ENCODE results near the gene CCDC88C. TPM values are rescaled to one million over a fixed set of nuclear protein-coding genes. Genes with fewer than 3 reads are reported as not detected.

Gene CCDC88C
- total RNA-seq, 2 experiments from 2014 or later: 83.6 to 87.8 TPM

GRCh38 chr14:91381801-91382670 lies 35.6 kb downstream of the CCDC88C start:
- Mint-ChIP-seq H3K4me1 (ENCODE audit: low read depth) (peaks cover 94% of the 10 kb centered on the region), H3K27ac (peak overlapping the region; percentile 64), H3K27me3 (no peaks in the 10 kb centered on the region), H3K9me3 (no peaks in the 10 kb centered on the region), H3K4me3 (no peak overlapping the region), H3K36me3 (ENCODE audit: low read depth) (peaks cover 43% of the 10 kb centered on the region)
- no peak for DNase-seq
- TF ChIP-seq CTCF (IDR thresholded peaks at IDR 0.05): no peak
- CTCF ChIA-PET: interaction anchor here (1.1 kb wide), 2 partner anchors 14 to 39 kb away, joined by 3 read pairs; no protein-coding TSS in a partner anchor
- ATAC-seq: no peak
- intact Hi-C loops (cut with micrococcal nuclease): no loop called here
- POLR2A ChIA-PET: interaction anchor here (0.9 to 1.6 kb wide), 4 partner anchors 9 to 36 kb away, joined by 3 read pairs; partner anchors contain the start of gene CCDC88C

- peak overlapping the region; percentile 64 for H3K27ac Mint-ChIP-seq
- peaks cover 42% of the 10 kb centered on the region for H3K36me3 Mint-ChIP-seq (ENCODE audit: low read depth)
- ChIA-PET POLR2A (no interaction called here), CTCF (interaction anchor here (6.5 kb wide), 1 partner anchor 17 kb away, joined by 46 read pairs; no protein-coding TSS in a partner anchor)
- no peak for DNase-seq
- no peaks in the 10 kb centered on the region for H3K27me3 Mint-ChIP-seq
- no peak for TF ChIP-seq CTCF (IDR thresholded peaks at IDR 0.05)
- no peak overlapping the region for H3K4me3 Mint-ChIP-seq
- ATAC-seq: no peak
- intact Hi-C loops (cut with micrococcal nuclease): no loop called here
- H3K4me1 Mint-ChIP-seq (ENCODE audit: low read depth): peaks cover 96% of the 10 kb centered on the region
- no peaks in the 10 kb centered on the region for H3K9me3 Mint-ChIP-seq
Measured at GRCh38 chr14:91380610-91381371, 36.8 kb downstream of the CCDC88C start.

GRCh38 chr14:91380123-91380522 lies 37.5 kb downstream of the CCDC88C start:
- intact Hi-C loops (cut with micrococcal nuclease): no loop called here
- H3K4me3 Mint-ChIP-seq: no peak overlapping the region
- ChIA-PET POLR2A (interaction anchor here (11.0 to 12.8 kb wide), 2 partner anchors 10 to 25 kb away, joined by 111 to 167 read pairs; no protein-coding TSS in a partner anchor), CTCF (interaction anchor here (3.6 to 11.1 kb wide), 3 partner anchors 18 to 35 kb away, joined by 15 to 88 read pairs (median 46); partner anchors contain the start of gene CCDC88C)
- DNase-seq (no peak), ATAC-seq (no peak)
- H3K9me3 Mint-ChIP-seq: no peaks in the 10 kb centered on the region
- peaks cover 43% of the 10 kb centered on the region for H3K36me3 Mint-ChIP-seq (ENCODE audit: low read depth)
- peak overlapping the region; percentile 64 for H3K27ac Mint-ChIP-seq
- no peaks in the 10 kb centered on the region for H3K27me3 Mint-ChIP-seq
- TF ChIP-seq CTCF (IDR thresholded peaks at IDR 0.05): no peak
- peaks cover 98% of the 10 kb centered on the region for H3K4me1 Mint-ChIP-seq (ENCODE audit: low read depth)

GRCh38 chr14:91379579-91379932 lies 38.1 kb downstream of the CCDC88C start:
- Mint-ChIP-seq H3K27me3 (no peaks in the 10 kb centered on the region), H3K4me3 (no peak overlapping the region), H3K4me1 (ENCODE audit: low read depth) (peaks cover 98% of the 10 kb centered on the region), H3K27ac (peak overlapping the region; percentile 64), H3K9me3 (no peaks in the 10 kb centered on the region), H3K36me3 (ENCODE audit: low read depth) (peaks cover 39% of the 10 kb centered on the region)
- TF ChIP-seq CTCF (IDR thresholded peaks at IDR 0.05): no peak
- DNase-seq (no peak), ATAC-seq (no peak)
- intact Hi-C loops (cut with micrococcal nuclease): no loop called here
- ChIA-PET CTCF (interaction anchor here (0.6 to 11.1 kb wide), 7 partner anchors 8 to 56 kb away, joined by 3 to 88 read pairs (median 15); partner anchors contain the start of gene CCDC88C), POLR2A (interaction anchor here (1.2 to 12.8 kb wide), 4 partner anchors 10 to 62 kb away, joined by 3 to 167 read pairs (median 58); no protein-coding TSS in a partner anchor)

Data from activated CD8-positive, alpha-beta T cell treated with anti-CD3 and anti-CD28 coated beads for 36 hours (primary cell).